Mucosa of stomach (tissue), 1 donor: Measurements from ENCODE around the gene C19orf85.
"Not testable (repeated sequence)": the region's sequence is repeated elsewhere in the genome, so short reads cannot be mapped to it uniquely, and the experiment has no call there.

ENCODE experiments used
- H3K27me3 ChIP-seq: one replicate; pipeline ENCODE4 v1.7.0; 2013; ENCODE audit warnings: mild to moderate bottlenecking, low read length; ENCODE audit not compliant: control insufficient read depth, insufficient read depth
- H3K36me3 ChIP-seq: one replicate; pipeline ENCODE4 v1.7.0; 2013; ENCODE audit warnings: low read length; ENCODE audit not compliant: control insufficient read depth, insufficient read depth
- H3K4me1 ChIP-seq: one replicate; pipeline ENCODE4 v1.7.0; 2013; ENCODE audit warnings: mild to moderate bottlenecking, low read length; ENCODE audit not compliant: control insufficient read depth, insufficient read depth
- H3K4me3 ChIP-seq: one replicate; pipeline ENCODE4 v1.7.0; 2013; ENCODE audit warnings: low read length
- H3K9ac ChIP-seq: one replicate; pipeline ENCODE4 v1.7.0; 2013; ENCODE audit warnings: mild to moderate bottlenecking, low read length, moderate library complexity
- H3K9me3 ChIP-seq: one replicate; pipeline ENCODE4 v1.7.0; 2013; ENCODE audit warnings: mild to moderate bottlenecking, low read length, moderate library complexity; ENCODE audit not compliant: control insufficient read depth
- donor health status: Pancreatic carcinoma.

The C19orf85 gene

GRCh38 chr19:55459551-55459949 is 5.0 kb downstream of the C19orf85 start:
- no peak overlapping the region for H3K9ac ChIP-seq

DNA sequence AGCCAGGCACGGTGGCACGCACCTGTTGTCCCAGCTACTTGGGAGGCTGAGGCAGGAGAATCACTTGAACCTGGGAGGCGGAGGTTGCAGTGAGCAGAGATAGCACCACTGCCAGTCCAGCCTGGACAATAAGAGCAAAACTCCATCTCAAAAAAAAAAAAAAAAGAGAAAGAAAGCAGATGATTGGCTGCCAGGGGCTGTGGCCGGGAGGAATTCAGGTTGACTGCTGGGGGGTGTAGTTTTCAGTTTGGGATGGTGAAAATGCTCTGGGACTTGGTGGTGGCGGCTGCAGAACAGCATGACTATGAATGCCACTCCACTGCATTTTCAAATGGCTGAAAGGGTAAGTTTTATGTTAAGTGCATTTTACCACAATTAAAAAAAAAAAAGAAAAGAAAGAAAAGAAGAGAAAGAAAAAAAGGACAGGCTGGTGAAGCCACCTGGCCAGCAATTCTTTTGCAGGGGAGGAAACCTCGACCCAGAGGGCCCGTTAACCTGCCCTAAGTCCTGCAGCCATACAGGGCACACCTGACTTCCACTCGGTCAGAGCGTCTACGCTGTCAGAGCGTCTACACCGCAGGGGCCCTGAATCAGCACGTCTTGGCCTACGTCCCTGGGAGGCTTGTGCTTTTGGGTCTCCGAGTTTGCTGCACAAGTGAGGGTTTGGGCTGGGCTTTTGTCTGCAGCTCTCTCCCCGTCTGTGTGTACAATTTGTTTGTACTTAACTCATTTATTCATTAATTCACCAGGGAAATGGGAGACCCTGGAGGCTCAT is 6.7 kb downstream of the C19orf85 start:
- H3K4me3 ChIP-seq: no peak overlapping the region
- peaks cover 27% of the 10 kb centered on the region for H3K4me1 ChIP-seq
- H3K9me3 ChIP-seq: no peaks in the 10 kb centered on the region
- H3K9ac ChIP-seq: no peak overlapping the region
- H3K36me3 ChIP-seq: no peaks in the 10 kb centered on the region
- H3K27me3 ChIP-seq: peaks cover under 1% of the 10 kb centered on the region

More at GRCh38 chr19:55459551-55459949, 5.0 kb downstream of the C19orf85 start:
- H3K4me1 ChIP-seq: peaks cover 27% of the 10 kb centered on the region
- H3K9me3 ChIP-seq: no peaks in the 10 kb centered on the region
- H3K4me3 ChIP-seq: no peak overlapping the region
- peaks cover 4% of the 10 kb centered on the region for H3K27me3 ChIP-seq
- H3K36me3 ChIP-seq: no peaks in the 10 kb centered on the region

DNA sequence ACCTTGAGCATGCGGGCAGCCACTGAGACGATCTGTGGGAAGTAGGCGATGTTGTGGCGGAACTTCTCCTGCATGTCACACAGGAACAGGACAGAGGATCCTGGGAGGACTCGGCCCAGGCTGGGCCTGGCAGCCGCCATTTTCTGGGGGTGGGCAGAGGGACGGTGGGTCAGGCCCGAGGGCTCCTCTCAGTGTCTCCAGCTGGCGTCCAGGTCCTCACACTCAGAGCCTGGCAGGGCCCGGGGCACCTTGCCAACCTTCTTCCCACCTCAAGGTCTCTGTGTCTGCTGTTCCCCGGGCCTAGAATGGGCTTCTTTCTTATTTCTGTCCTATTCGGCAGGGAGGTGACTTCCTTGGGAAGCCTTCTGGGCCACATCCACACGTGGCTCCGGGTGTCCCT is 8.2 kb downstream of the C19orf85 start:
- H3K36me3 ChIP-seq: no peaks in the 10 kb centered on the region
- no peaks in the 10 kb centered on the region for H3K9me3 ChIP-seq
- no peak overlapping the region for H3K4me3 ChIP-seq

GRCh38 chr19:55455576-55456235 is 8.8 kb downstream of the C19orf85 start:
- Histone ChIP-seq H3K4me3 (no peak overlapping the region), H3K27me3 (peaks cover 18% of the 10 kb centered on the region), H3K4me1 (peaks cover 16% of the 10 kb centered on the region), H3K9me3 (no peaks in the 10 kb centered on the region), H3K9ac (no peak overlapping the region), H3K36me3 (no peaks in the 10 kb centered on the region)

More for the DNA sequence above, 8.2 kb downstream of the C19orf85 start:
- Histone ChIP-seq H3K4me1 (peaks cover 21% of the 10 kb centered on the region), H3K27me3 (peaks cover 14% of the 10 kb centered on the region), H3K9ac (no peak overlapping the region)

DNA sequence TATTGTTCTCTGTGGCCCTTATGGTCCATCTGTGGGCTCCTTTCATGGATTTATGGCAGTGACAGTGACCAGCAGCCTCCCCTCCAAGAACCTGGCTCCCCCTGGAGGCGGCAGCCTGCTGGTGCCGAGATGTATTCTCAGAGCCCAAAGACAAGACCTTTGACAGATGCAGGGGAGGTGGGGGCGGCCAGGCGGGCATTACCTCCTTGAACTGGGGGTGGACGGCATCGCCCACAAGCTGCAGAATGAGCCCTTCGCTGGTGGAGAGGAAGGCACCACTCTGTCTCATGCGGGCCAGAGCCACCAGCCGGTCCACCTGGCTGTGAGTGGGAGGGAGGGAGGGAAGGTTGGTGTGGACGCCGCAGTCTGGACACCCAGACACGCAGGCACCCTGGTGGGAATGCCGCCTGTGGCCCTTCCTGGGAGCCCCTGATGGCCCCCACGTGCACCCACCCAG is 9.7 kb downstream of the C19orf85 start:
- Histone ChIP-seq H3K4me1 (peaks cover 7% of the 10 kb centered on the region), H3K36me3 (no peaks in the 10 kb centered on the region), H3K4me3 (no peak overlapping the region), H3K27me3 (peaks cover 25% of the 10 kb centered on the region), H3K9me3 (no peaks in the 10 kb centered on the region), H3K9ac (no peak overlapping the region)

- Histone ChIP-seq H3K27me3 (peaks cover 34% of the 10 kb centered on the region), H3K9ac (no peak overlapping the region)
Measured at GRCh38 chr19:55453511-55454260, 10.9 kb downstream of the C19orf85 start.

GRCh38 chr19:55452749-55453346 is 11.7 kb downstream of the C19orf85 start:
- H3K4me1 ChIP-seq: peaks cover 3% of the 10 kb centered on the region
- H3K9me3 ChIP-seq: no peaks in the 10 kb centered on the region
- H3K27me3 ChIP-seq: peaks cover 42% of the 10 kb centered on the region
- no peak overlapping the region for H3K9ac ChIP-seq
- no peaks in the 10 kb centered on the region for H3K36me3 ChIP-seq
- no peak overlapping the region for H3K4me3 ChIP-seq

More at GRCh38 chr19:55453511-55454260, 10.9 kb downstream of the C19orf85 start:
- no peaks in the 10 kb centered on the region for H3K36me3 ChIP-seq
- H3K4me1 ChIP-seq: peaks cover 3% of the 10 kb centered on the region
- H3K4me3 ChIP-seq: no peak overlapping the region
- no peaks in the 10 kb centered on the region for H3K9me3 ChIP-seq

- no peaks in the 10 kb centered on the region for H3K36me3 ChIP-seq
- no peak overlapping the region for H3K9ac ChIP-seq
- H3K27me3 ChIP-seq: peaks cover 48% of the 10 kb centered on the region
- no peak overlapping the region for H3K4me3 ChIP-seq
- H3K4me1 ChIP-seq: peaks cover 3% of the 10 kb centered on the region
- no peaks in the 10 kb centered on the region for H3K9me3 ChIP-seq
Measured at GRCh38 chr19:55451965-55452748, 12.4 kb downstream of the C19orf85 start.

- Histone ChIP-seq H3K9ac (no peak overlapping the region), H3K4me3 (no peak overlapping the region), H3K9me3 (no peaks in the 10 kb centered on the region), H3K4me1 (peaks cover 3% of the 10 kb centered on the region), H3K27me3 (peaks cover 48% of the 10 kb centered on the region), H3K36me3 (no peaks in the 10 kb centered on the region)
Measured at GRCh38 chr19:55451163-55451964, 13.2 kb downstream of the C19orf85 start.

- Histone ChIP-seq H3K36me3 (no peaks in the 10 kb centered on the region), H3K27me3 (peaks cover 55% of the 10 kb centered on the region), H3K4me1 (peaks cover 3% of the 10 kb centered on the region), H3K9ac (no peak overlapping the region), H3K4me3 (no peak overlapping the region), H3K9me3 (no peaks in the 10 kb centered on the region)
Measured at GRCh38 chr19:55449469-55449868, 15.1 kb downstream of the C19orf85 start.

DNA sequence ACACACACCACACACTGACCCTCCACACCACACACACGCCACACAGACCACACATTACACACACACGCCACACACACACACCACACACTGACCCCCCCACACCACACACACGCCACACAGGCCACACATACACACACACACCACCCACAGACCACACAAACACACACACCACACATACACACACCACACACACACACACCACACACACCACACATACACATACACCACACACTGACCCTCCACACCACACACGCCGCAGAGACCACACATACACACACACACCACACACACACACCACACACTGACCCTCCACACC is 16.4 kb downstream of the C19orf85 start:
- not testable (repeated sequence) for H3K9ac ChIP-seq, H3K4me1 ChIP-seq, H3K36me3 ChIP-seq, H3K4me3 ChIP-seq, H3K9me3 ChIP-seq
- peaks cover 69% of the 10 kb centered on the region for H3K27me3 ChIP-seq
